ENCODE data around the gene LTB4R. TPM values are rescaled to one million over a fixed set of nuclear protein-coding genes. Genes with fewer than 3 reads are reported as not detected.

Gene LTB4R
- polyA plus RNA-seq, 1 donor from 2014 or later, result 4.3 TPM

- Histone ChIP-seq H3F3A (ENCODE audit: insufficient read depth, low read length, poor library complexity, severe bottlenecking) (no peaks in the 10 kb centered on the region), H3K27me3 (ENCODE audit: insufficient read depth, low read depth, low read length) (no peaks in the 10 kb centered on the region), H3K9me3 (ENCODE audit: low read length) (no peaks in the 10 kb centered on the region), H3K79me2 (replicated peaks; ENCODE audit: insufficient read depth, low read length) (no peaks in the 10 kb centered on the region), H3K9me2 (ENCODE audit: insufficient read depth, low read length) (no peaks in the 10 kb centered on the region), H3K9ac (ENCODE audit: low read length) (no peak overlapping the region), H3K4me2 (ENCODE audit: low read length) (no peak overlapping the region), H2AFZ (ENCODE audit: low read depth, low read length) (no peak overlapping the region), H3K36me3 (ENCODE audit: insufficient read depth, low read length) (no peaks in the 10 kb centered on the region), H3K4me3 (ENCODE audit: low read length) (no peak overlapping the region), H3K27ac (ENCODE audit: low read length) (no peak overlapping the region), H4K20me1 (ENCODE audit: insufficient read depth) (no peaks in the 10 kb centered on the region)
- no peak for TF ChIP-seq POLR2AphosphoS5 (IDR thresholded peaks at IDR 0.05)
- TF ChIP-seq EZH2 (IDR thresholded peaks at IDR 0.05; ENCODE audit: borderline replicate concordance, insufficient read depth, low read length, poor library complexity, severe bottlenecking), result no peak
- no peak for TF ChIP-seq SMC3 (conservative IDR thresholded peaks at IDR 0.05; ENCODE audit: poor library complexity)
- TF ChIP-seq MXI1 (conservative IDR thresholded peaks at IDR 0.05; ENCODE audit: poor library complexity, severe bottlenecking), result no peak
- TF ChIP-seq TAF1 (IDR thresholded peaks at IDR 0.05; ENCODE audit: low read depth), result no peak
- no peak for TF ChIP-seq EP300 (conservative IDR thresholded peaks at IDR 0.05; ENCODE audit: poor library complexity, severe bottlenecking)
- TF ChIP-seq RAD21 (conservative IDR thresholded peaks at IDR 0.05), result no peak
- no peak for TF ChIP-seq CTCF (IDR thresholded peaks at IDR 0.05; ENCODE audit: poor library complexity, severe bottlenecking)
- no peak for TF ChIP-seq REST (IDR thresholded peaks at IDR 0.05; ENCODE audit: borderline replicate concordance)
Measured at GRCh38 chr14:24280797-24281460, 30.4 kb upstream of the LTB4R start.

GRCh38 chr14:24281636-24282035, 29.7 kb upstream of the LTB4R start:
- Histone ChIP-seq H3K36me3 (ENCODE audit: insufficient read depth, low read length) (no peaks in the 10 kb centered on the region), H3K9me2 (ENCODE audit: insufficient read depth, low read length) (no peaks in the 10 kb centered on the region), H3K27ac (ENCODE audit: low read length) (no peak overlapping the region), H2AFZ (ENCODE audit: low read depth, low read length) (no peak overlapping the region), H3K9me3 (ENCODE audit: low read length) (no peaks in the 10 kb centered on the region), H4K20me1 (ENCODE audit: insufficient read depth) (no peaks in the 10 kb centered on the region), H3K4me2 (ENCODE audit: low read length) (no peak overlapping the region), H3K79me2 (replicated peaks; ENCODE audit: insufficient read depth, low read length) (no peaks in the 10 kb centered on the region), H3K27me3 (ENCODE audit: insufficient read depth, low read depth, low read length) (no peaks in the 10 kb centered on the region), H3F3A (ENCODE audit: insufficient read depth, low read length, poor library complexity, severe bottlenecking) (no peaks in the 10 kb centered on the region), H3K4me3 (ENCODE audit: low read length) (no peak overlapping the region), H3K9ac (ENCODE audit: low read length) (no peak overlapping the region)
- no peak for TF ChIP-seq MXI1 (conservative IDR thresholded peaks at IDR 0.05; ENCODE audit: poor library complexity, severe bottlenecking)
- TF ChIP-seq TAF1 (IDR thresholded peaks at IDR 0.05; ENCODE audit: low read depth), result no peak
- TF ChIP-seq EZH2 (IDR thresholded peaks at IDR 0.05; ENCODE audit: borderline replicate concordance, insufficient read depth, low read length, poor library complexity, severe bottlenecking), result no peak
- no peak for TF ChIP-seq POLR2AphosphoS5 (IDR thresholded peaks at IDR 0.05)
- TF ChIP-seq EP300 (conservative IDR thresholded peaks at IDR 0.05; ENCODE audit: poor library complexity, severe bottlenecking), result no peak
- no peak for TF ChIP-seq SMC3 (conservative IDR thresholded peaks at IDR 0.05; ENCODE audit: poor library complexity)
- TF ChIP-seq CTCF (IDR thresholded peaks at IDR 0.05; ENCODE audit: poor library complexity, severe bottlenecking), result no peak
- no peak for TF ChIP-seq RAD21 (conservative IDR thresholded peaks at IDR 0.05)
- TF ChIP-seq REST (IDR thresholded peaks at IDR 0.05; ENCODE audit: borderline replicate concordance), result no peak
